Memory B cell (primary cell): ENCODE results near the gene FAHD1.

Source experiments
- ATAC-seq: fragments of 150-1000 bp; cut with Tn5 transposase; 2 replicates; pipeline ENCODE4 v1.10.0; 2021; ENCODE audit warnings: low read depth, mild to moderate bottlenecking, moderate library complexity
- DNase-seq, 2 donors: peaks; one replicate each; pipeline ENCODE4 v3.0.0; 2022; ENCODE audit warnings: low spot score in 2 of 2
- H3K27ac Mint-ChIP-seq: one replicate; pipeline ENCODE4 v1.8.0; 2022; ENCODE audit warnings: mild to moderate bottlenecking, moderate library complexity, mixed read lengths
- H3K27me3 Mint-ChIP-seq: one replicate; pipeline ENCODE4 v1.8.0; 2022; ENCODE audit warnings: mixed read lengths
- H3K36me3 Mint-ChIP-seq: one replicate; pipeline ENCODE4 v1.8.0; 2022; ENCODE audit warnings: mild to moderate bottlenecking, mixed read lengths
- H3K4me1 Mint-ChIP-seq: one replicate; pipeline ENCODE4 v1.8.0; 2022; ENCODE audit warnings: mixed read lengths
- H3K4me3 Mint-ChIP-seq: one replicate; pipeline ENCODE4 v1.8.0; 2022; ENCODE audit warnings: mild to moderate bottlenecking, moderate library complexity, mixed read lengths
- H3K9me3 Mint-ChIP-seq: one replicate; pipeline ENCODE4 v1.8.0; 2022; ENCODE audit warnings: mixed read lengths

FAHD1 gene

DNA sequence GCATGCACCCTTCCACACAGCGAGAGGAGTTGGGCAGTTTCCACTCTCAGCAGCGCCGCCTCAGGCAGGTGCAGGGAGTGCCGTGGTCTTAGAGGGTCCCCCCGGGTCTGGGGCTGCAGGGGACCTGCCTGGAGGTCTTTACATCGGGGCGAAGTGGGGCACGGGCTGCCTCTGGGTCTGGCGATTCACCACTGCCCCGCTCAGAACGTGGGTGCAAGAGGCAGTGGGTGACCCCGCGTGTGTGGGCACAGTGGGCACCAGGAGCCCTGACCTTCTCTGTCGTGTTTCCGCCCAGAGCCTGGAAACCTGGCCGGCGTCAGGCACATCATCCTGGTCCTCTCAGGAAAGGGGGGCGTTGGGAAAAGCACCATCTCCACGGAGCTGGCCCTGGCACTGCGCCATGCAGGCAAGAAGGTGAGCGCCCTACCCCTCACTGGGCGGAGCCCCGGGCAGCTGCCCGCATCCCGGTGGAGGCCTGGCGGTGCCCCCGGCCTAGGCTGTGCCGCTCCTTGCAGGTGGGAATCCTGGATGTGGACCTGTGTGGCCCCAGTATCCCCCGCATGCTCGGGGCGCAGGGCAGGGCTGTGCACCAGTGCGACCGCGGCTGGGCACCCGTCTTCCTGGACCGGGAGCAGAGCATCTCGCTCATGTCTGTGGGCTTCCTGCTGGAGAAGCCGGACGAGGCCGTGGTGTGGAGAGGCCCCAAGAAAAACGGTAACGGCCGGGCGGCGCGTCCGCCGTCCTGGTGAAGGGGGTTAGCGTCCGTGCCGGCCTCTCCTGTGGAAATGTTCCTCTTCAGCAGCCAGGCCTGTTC is 40.6 kb upstream of the FAHD1 start:
- peaks cover 4% of the 10 kb centered on the region for H3K36me3 Mint-ChIP-seq
- peaks cover 12% of the 10 kb centered on the region for H3K4me1 Mint-ChIP-seq
- no peaks in the 10 kb centered on the region for H3K9me3 Mint-ChIP-seq
- no peaks in the 10 kb centered on the region for H3K27me3 Mint-ChIP-seq
- DNase-seq (no peak), ATAC-seq (no peak)
- H3K27ac Mint-ChIP-seq, result no peak overlapping the region
- no peak overlapping the region for H3K4me3 Mint-ChIP-seq

DNA sequence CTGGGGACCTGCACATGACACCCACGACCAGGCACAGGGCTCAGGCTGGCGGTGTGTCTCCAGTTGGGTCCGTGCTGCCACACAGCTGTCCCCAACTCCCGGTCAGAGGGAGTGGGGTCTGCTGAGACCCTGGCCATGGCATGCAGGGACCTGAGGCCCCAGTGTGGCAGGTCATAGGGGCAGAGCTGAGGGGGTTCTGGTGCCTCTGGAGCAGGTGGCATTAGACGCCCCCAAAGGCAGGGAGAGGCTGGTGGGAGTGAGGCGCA is 40.0 kb upstream of the FAHD1 start:
- H3K36me3 Mint-ChIP-seq, result peaks cover 4% of the 10 kb centered on the region
- no peaks in the 10 kb centered on the region for H3K9me3 Mint-ChIP-seq
- peaks cover 7% of the 10 kb centered on the region for H3K4me1 Mint-ChIP-seq
- H3K4me3 Mint-ChIP-seq, result no peak overlapping the region
- H3K27ac Mint-ChIP-seq, result no peak overlapping the region
- ATAC-seq, result no peak
- H3K27me3 Mint-ChIP-seq, result no peaks in the 10 kb centered on the region
- DNase-seq, result no peak

DNA sequence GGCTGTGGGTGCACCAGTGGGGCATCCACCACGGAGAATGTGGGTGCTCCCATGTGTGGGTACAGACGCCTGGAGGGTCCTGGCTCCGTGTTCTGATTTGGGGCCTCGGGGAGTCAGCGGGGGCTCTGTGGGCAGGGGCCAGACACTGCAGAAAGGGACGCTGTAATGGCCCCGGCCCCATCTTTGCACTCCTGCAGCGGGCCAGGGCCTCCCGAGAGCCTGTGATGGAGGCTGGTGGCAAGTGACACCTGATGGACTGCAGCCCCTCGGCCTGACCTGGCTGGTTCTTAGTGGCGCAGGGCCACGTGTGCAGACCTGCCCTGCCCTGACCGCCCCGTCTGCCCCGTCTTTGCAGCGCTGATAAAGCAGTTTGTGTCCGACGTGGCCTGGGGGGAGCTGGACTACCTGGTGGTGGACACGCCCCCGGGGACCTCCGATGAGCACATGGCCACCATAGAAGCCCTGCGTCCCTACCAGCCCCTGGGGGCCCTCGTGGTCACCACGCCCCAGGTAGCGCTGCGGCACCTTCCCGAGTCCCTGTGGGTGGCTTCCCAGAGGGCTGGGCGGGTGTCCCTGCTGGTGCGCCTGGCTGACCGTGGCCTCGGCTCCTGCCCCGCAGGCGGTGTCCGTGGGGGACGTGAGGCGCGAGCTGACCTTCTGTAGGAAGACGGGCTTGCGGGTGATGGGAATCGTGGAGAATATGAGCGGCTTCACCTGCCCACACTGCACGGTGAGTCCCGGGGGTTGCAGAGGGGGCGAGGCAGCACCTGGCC is 39.5 kb upstream of the FAHD1 start:
- no peak for ATAC-seq
- H3K4me3 Mint-ChIP-seq, result no peak overlapping the region
- no peak for DNase-seq
- peaks cover 7% of the 10 kb centered on the region for H3K4me1 Mint-ChIP-seq
- no peak overlapping the region for H3K27ac Mint-ChIP-seq
- H3K9me3 Mint-ChIP-seq, result no peaks in the 10 kb centered on the region
- H3K27me3 Mint-ChIP-seq, result no peaks in the 10 kb centered on the region
- H3K36me3 Mint-ChIP-seq, result peaks cover 4% of the 10 kb centered on the region

DNA sequence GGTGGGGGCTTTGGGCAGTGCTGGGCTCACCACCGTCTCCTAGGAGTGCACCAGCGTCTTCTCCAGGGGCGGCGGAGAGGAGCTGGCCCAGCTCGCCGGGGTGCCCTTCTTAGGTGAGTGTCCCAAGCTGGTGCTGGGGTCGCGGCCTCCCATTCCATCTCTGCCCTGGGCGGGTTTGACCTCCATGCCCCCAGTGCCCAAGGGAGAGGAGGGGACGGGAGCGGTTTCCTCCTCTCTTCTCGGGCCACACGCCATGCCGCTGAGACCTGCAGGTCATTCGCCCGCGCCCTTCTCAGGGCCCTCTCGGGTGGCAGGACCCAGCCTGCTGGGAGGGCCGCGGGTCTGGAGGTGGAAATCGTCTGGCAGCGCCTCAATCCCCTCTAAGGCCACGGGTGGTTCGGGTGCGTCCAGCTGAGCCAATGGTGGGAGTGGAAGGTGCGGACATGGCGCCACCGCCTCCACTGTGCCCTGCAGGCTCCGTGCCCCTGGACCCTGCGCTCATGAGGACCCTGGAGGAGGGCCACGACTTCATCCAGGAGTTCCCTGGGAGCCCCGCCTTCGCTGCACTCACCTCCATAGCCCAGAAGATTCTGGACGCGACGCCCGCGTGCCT is 38.8 kb upstream of the FAHD1 start:
- Mint-ChIP-seq H3K36me3 (peaks cover 4% of the 10 kb centered on the region), H3K4me3 (no peak overlapping the region), H3K4me1 (peaks cover 6% of the 10 kb centered on the region), H3K27me3 (no peaks in the 10 kb centered on the region), H3K9me3 (no peaks in the 10 kb centered on the region), H3K27ac (no peak overlapping the region)
- DNase-seq, result no peak
- ATAC-seq, result no peak

DNA sequence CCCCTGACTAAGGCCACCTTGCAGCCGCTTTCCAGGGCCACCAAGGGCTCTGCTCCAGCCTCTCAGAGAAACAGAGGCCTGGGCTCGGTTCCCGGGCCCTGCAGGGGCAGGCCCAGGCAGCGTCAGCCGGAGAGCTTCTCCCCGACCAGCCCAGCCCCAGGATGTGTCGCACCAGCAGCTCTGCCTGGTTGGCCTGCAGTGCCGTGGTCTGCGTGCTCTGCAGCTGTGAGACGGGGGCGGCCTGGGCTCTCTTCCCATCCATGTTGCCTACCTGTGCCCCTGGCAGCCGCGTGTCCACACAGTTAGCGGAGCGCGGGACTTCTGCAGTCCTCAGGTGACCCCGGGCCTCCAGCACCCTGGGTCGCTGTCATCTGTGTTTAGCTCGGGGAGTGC is 38.3 kb upstream of the FAHD1 start:
- H3K27ac Mint-ChIP-seq, result no peak overlapping the region
- peaks cover 4% of the 10 kb centered on the region for H3K36me3 Mint-ChIP-seq
- ATAC-seq (no peak), DNase-seq (no peak)
- H3K4me1 Mint-ChIP-seq, result peaks cover 4% of the 10 kb centered on the region
- no peaks in the 10 kb centered on the region for H3K27me3 Mint-ChIP-seq
- no peak overlapping the region for H3K4me3 Mint-ChIP-seq
- no peaks in the 10 kb centered on the region for H3K9me3 Mint-ChIP-seq

DNA sequence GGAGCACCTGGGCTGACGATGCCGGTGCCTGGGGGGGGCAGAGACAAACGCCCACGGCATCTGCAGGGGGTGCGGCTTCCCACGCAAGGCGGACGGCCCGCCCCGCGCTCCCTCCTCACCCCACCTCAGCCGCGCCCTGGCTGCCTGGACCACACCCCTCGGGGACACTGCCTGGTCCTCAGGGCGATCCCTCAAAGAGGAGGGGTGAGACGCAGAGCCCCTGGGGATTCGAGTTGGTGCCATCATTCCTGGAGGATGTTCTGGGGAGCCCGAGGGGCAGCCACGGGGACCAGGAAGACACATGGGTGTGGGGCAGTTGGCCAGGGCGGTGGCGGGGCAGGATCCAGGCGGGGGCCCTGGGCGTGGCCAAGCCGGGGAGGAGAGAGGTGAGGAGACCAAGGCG is 37.4 kb upstream of the FAHD1 start:
- Mint-ChIP-seq H3K9me3 (no peaks in the 10 kb centered on the region), H3K36me3 (peaks cover 4% of the 10 kb centered on the region), H3K4me1 (peaks cover 4% of the 10 kb centered on the region), H3K27me3 (no peaks in the 10 kb centered on the region), H3K27ac (no peak overlapping the region), H3K4me3 (no peak overlapping the region)
- DNase-seq (no peak), ATAC-seq (no peak)

DNA sequence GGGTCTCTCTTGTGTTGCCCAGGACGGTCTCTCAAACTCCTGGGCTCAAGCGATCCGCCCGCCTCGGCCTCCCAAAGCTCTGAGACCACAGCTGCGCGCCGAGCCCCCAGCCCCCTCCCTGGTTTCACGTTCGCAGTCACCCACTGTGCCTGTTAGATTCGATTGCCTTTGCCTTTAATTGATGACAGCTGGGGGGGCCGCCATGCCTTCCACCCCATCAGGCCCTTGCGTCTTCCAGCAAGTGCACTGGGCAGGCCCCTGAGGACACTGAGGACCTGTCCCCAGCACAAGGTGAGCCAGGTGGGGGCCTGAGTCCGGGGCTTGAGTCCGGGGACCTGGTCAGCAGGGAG is 36.8 kb upstream of the FAHD1 start:
- Mint-ChIP-seq H3K27ac (no peak overlapping the region), H3K9me3 (no peaks in the 10 kb centered on the region), H3K4me1 (peaks cover 2% of the 10 kb centered on the region), H3K36me3 (peaks cover 4% of the 10 kb centered on the region), H3K27me3 (no peaks in the 10 kb centered on the region), H3K4me3 (no peak overlapping the region)
- DNase-seq, result no peak
- no peak for ATAC-seq

DNA sequence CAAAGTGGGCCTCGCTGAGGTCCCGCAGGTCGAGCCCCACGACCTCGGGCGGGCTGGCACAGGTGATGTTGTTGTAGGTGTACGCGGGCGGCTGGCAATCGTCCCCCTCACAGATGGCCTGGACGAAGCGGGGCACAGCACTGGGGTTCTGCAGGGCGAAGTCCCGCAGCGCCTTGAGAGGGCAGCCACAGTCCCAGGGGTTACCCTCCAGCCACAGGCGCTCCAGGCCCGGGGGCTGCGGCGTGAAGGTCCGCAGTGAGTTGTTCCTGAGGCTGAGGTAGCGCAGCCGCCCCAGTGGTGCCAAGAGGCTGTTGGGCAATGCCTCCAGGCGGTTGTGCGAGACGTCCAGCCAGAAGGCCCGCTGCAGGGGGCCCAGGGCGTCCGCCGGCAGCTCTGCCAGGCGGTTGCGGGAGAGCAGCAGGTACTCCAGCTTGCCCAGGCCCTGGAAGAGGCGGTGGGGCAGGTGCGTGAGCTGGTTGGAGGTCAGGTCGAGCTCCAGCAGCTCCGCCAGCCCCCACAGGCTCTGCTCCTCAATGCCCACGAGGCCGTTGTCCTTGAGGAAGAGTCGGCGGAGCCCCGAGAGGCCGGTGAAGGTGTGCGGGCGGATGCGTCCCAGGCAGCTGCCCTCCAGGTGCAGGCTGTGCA is 36.3 kb upstream of the FAHD1 start:
- Mint-ChIP-seq H3K4me3 (no peak overlapping the region), H3K27me3 (no peaks in the 10 kb centered on the region), H3K4me1 (peaks cover 2% of the 10 kb centered on the region), H3K27ac (no peak overlapping the region), H3K9me3 (no peaks in the 10 kb centered on the region), H3K36me3 (peaks cover 4% of the 10 kb centered on the region)
- ATAC-seq (no peak), DNase-seq (no peak)

DNA sequence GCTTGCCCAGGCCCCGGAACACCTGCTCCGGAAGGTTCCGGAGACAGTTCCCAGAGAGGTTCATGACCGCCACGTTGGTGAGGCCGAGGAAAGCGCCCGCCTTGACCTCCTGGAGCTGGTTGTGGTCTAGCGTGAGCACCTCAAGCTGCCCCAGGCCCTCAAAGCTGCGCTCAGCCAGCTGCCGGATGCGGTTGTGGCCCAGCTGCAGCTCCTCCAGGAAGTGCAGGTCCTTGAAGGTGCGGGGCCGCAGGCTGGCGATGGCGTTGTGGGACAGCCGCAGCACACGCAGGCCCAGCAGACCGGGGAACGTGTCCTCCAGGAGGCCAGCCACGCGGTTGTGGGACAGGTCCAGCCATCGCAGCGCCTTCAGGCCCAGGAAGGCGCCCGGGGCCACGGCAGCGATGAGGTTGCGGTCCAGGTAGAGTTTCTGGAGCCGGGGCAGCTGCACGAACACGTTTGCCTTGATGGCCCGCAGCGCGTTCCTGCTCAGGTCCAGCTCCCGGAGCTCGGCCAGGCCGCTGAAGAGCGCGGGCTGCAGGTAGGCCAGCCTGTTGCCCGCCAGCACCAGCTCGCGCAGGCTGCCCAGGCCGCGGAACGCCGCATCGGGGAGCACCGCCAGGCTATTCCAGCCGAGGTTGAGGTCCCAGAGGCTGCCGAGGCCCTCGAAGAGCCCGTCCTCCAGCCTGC is 35.6 kb upstream of the FAHD1 start:
- H3K27ac Mint-ChIP-seq, result no peak overlapping the region
- peaks cover 2% of the 10 kb centered on the region for H3K4me1 Mint-ChIP-seq

DNA sequence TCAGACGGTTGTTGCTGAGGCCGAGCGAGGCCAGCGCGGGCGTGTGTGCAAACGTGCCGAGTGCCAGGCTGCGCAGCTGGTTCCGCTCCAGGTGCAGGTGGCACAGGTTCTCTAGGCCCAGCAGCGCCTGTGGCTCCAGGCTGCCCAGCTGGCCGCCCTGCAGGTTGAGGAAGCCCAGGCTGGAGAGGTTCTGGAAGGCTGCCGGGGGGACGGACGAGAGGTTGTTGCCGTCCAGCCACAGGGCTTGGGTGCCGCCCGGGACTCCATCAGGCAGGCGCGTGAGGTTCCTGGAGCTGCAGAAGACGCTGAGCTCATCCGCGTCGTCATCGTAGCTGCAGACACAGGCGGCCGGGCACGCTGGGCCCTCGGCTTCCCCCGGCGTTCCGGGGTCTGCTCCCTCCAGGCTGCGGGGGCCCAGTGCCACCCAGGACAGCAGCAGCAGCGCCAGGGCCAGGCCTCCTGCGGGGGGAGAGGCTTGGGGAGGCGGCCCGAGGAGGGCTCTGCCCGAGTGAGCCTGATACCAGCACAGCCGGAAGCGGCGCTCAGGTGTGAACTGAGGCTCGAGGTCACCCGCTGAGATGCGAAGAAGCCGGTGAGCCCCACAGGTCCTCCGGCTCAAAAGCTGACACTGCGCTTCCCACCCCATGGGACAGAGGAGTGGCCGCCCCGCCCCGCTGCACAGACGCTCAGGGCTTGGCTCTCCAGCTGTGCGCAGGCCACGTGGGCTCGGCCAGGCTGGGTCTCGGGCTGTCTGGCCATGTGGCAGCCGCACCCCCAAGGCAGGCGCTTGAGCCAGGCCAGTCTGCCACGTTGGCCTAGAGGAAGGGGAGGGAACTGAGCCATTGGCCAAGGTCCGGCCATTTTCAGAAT is 34.8 kb upstream of the FAHD1 start:
- ATAC-seq (no peak), DNase-seq (no peak)
- Mint-ChIP-seq H3K4me3 (no peak overlapping the region), H3K27ac (no peak overlapping the region), H3K27me3 (no peaks in the 10 kb centered on the region), H3K4me1 (peaks cover 2% of the 10 kb centered on the region), H3K36me3 (peaks cover 6% of the 10 kb centered on the region), H3K9me3 (peaks cover 2% of the 10 kb centered on the region)

More for the DNA sequence above, 35.6 kb upstream of the FAHD1 start:
- Mint-ChIP-seq H3K27me3 (no peaks in the 10 kb centered on the region), H3K36me3 (peaks cover 4% of the 10 kb centered on the region), H3K9me3 (no peaks in the 10 kb centered on the region), H3K4me3 (no peak overlapping the region)
- no peak for ATAC-seq
- DNase-seq, result no peak

DNA sequence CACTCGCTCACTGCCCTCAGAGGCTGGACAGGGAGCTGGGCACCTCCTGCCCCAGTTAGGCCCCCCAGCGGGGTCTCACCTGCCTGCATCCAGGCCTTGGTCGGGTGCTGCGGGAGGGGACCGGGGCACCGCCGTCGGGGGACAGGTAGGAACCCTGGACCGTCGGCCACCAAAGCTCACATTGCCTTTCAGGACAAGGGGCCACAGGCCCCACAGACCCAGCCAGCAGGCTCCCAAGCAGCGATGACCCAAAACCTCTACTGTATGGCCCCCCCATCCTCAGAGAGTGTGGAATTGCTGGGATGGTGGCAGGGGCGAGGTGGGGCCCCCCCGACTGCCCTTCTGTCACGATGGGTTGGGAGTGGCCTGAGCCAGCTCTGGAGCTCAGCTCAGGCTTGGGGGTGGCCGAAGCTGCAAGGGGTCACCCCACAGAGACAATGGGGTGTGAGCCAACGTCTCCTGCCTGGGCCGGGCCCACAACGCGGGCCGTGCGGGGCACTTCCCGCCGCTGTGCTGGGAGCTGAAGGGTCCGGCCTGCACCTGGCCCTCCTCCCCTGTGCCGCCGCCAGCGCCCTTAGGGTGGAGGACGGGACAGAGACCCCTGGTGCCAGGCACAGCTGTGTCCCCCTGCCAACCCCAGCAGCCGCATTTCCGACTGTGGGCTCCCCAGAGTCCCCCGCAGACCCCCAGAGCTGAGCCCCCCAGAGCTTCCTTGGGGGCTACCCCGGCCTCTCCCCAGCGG is 34.0 kb upstream of the FAHD1 start:
- no peaks in the 10 kb centered on the region for H3K27me3 Mint-ChIP-seq

DNA sequence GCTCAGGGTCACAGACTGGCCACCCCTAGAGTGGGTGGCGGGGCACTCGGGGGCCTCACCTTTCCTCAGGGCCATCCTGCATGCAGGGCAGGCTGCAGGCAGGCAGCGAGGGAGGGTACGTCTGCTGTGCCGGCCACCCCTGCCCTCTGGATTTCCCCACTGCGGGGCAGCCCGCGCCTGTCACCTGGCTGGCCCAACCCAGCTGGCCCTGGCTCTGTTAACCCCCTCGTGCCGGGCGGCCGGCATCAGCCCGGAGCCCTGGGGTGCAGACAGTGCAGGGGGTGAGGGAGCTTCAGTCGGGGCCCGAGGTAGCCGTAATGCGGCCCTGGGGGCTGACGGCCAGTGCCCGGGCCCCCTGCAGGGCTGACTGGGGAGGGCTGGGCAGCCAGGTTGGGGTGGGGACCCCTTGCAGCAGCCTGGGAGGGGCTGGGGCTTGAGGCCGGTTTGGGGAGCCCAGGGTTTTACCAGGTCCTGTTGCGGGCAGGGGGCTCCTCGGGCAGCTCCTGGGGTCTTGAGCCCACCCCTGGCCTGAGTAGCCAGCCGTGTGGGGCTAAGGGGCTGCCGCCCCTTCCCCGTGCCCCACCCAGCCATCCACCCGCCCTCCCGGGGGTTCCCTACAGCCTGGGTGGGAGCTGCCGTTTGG is 33.3 kb upstream of the FAHD1 start, which contains the start of gene IGFALS:
TSS of gene IGFALS (minus strand) at position 128 of the 643 bp plus-strand sequence. CDS start at position 75, 53 bp downstream.
- ATAC-seq (no peak), DNase-seq (no peak)
- Mint-ChIP-seq H3K4me3 (no peak within 1 kb of the TSS), H3K27me3 (no peaks in the 10 kb centered on the region), H3K4me1 (peaks cover 2% of the 10 kb centered on the region), H3K36me3 (peaks cover 6% of the 10 kb centered on the region), H3K27ac (no peak within 1 kb of the TSS), H3K9me3 (peaks cover 3% of the 10 kb centered on the region)

More for the DNA sequence above, 34.0 kb upstream of the FAHD1 start:
- H3K9me3 Mint-ChIP-seq, result peaks cover 3% of the 10 kb centered on the region
- H3K27ac Mint-ChIP-seq, result no peak overlapping the region
- peaks cover 6% of the 10 kb centered on the region for H3K36me3 Mint-ChIP-seq
- H3K4me1 Mint-ChIP-seq, result peaks cover 2% of the 10 kb centered on the region
- ATAC-seq, result no peak
- no peak for DNase-seq
- no peak overlapping the region for H3K4me3 Mint-ChIP-seq
